Tongue (tissue), 3 donors: Measurements from ENCODE around the gene INPP5B. TPM values are rescaled to one million over a fixed set of nuclear protein-coding genes. Genes with fewer than 3 reads are reported as not detected.

Experiments
- DNase-seq: peaks from one replicate; pipeline ENCODE4 v3.0.0-alpha.2; 2015
- small RNA-seq: library from RNA; depleted of rRNA; stranded (forward); fragments of <200 nt; gene quantifications from one replicate; pipeline ENCODE3, GENCODE V24; 2014; ENCODE audit warnings: low replicate concordance
- total RNA-seq: library from RNA; depleted of rRNA; stranded (reverse); fragments of >200 nt; gene quantifications from one replicate; pipeline ENCODE4 v1.2.3, GENCODE V29; 2014

Gene INPP5B
- total RNA-seq, 1 donor from 2014 or later: 19.7 TPM

GRCh38 chr1:37839676-37840075, 107.2 kb downstream of the INPP5B start:
- DNase-seq: no peak

- no peak for DNase-seq
These were observed 110.1 kb downstream of the INPP5B start for GRCh38 chr1:37836788-37837187.

GRCh38 chr1:37831809-37832208, 115.0 kb downstream of the INPP5B start:
- DNase-seq: no peak

GRCh38 chr1:37831109-37831508, 115.7 kb downstream of the INPP5B start:
- no peak for DNase-seq

- DNase-seq: no peak
These were observed 118.3 kb downstream of the INPP5B start for GRCh38 chr1:37828410-37829074.

- no peak for DNase-seq
These were observed 121.3 kb downstream of the INPP5B start for GRCh38 chr1:37825506-37825905.

GRCh38 chr1:37824001-37824400, 122.9 kb downstream of the INPP5B start:
- DNase-seq: no peak

- DNase-seq: no peak
These were observed 123.7 kb downstream of the INPP5B start for GRCh38 chr1:37822906-37823815.

GRCh38 chr1:37821481-37821880, 125.4 kb downstream of the INPP5B start:
- DNase-seq: no peak

- no peak for DNase-seq
These were observed 129.4 kb downstream of the INPP5B start for GRCh38 chr1:37817481-37817880.

- no peak for DNase-seq
These were observed 132.6 kb downstream of the INPP5B start for GRCh38 chr1:37814252-37814651.

- no peak for DNase-seq
These were observed 133.2 kb downstream of the INPP5B start for GRCh38 chr1:37813529-37814145.

GRCh38 chr1:37811027-37811655, 135.7 kb downstream of the INPP5B start:
- peak; percentile 81 for DNase-seq

Small RNA genes within 50 kb of the gene (small RNA-seq; reads per million reads assigned to genes)
- gene RF00017: not detected
- not detected for gene RF00092
- gene RNU6-510P: not detected
- not detected for gene RNU6-584P

Other genes with a start within 250 kb of the INPP5B start
- not detected for gene EPHA10, start 181.9 kb downstream of the INPP5B start, total RNA-seq
- gene MANEAL, start 153.2 kb downstream of the INPP5B start, total RNA-seq: 4.6 TPM
- gene C1orf122, start 139.3 kb downstream of the INPP5B start, total RNA-seq: 37.7 TPM
- gene YRDC, start 138.8 kb downstream of the INPP5B start, total RNA-seq: 10.7 TPM
- 5.7 TPM for gene MTF1, start 87.5 kb downstream of the INPP5B start, total RNA-seq
- 56.2 TPM for gene SF3A3, start 43.0 kb upstream of the INPP5B start, total RNA-seq
- 96.5 TPM for gene FHL3, start 58.5 kb upstream of the INPP5B start, total RNA-seq
- gene UTP11, start 65.7 kb upstream of the INPP5B start, total RNA-seq: 85.3 TPM
- 1.5 TPM for gene POU3F1, start 99.7 kb upstream of the INPP5B start, total RNA-seq